SKM-1 (cell line): Measurements from ENCODE around the gene CIAO1.

Experiments
- DNase-seq: peaks from one replicate; lab custom pipeline; 2025; ENCODE audit not compliant: unreplicated experiment; lab: John Stamatoyannopoulos, UW

Gene CIAO1

DNA sequence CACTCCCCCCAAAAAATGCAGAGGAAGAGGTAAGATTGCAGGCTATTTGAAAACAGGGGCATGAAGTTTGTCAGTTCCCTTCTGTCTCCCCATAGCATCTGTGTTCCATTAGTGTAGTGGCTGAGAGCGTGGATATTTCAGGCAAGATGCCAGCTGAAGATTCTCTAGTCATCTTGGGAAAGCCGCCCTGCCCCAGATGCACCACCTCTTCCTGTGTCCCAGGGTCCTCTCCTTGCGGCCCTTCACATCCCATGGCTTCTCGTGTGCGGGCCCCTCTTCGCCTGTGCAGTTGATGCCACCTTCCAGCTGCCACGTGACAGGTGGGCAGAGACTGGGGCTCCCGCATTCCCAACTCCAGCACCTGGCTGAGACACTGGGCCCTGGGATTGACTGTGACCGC is 16.4 kb upstream of the CIAO1 start:
- no peak for DNase-seq

DNA sequence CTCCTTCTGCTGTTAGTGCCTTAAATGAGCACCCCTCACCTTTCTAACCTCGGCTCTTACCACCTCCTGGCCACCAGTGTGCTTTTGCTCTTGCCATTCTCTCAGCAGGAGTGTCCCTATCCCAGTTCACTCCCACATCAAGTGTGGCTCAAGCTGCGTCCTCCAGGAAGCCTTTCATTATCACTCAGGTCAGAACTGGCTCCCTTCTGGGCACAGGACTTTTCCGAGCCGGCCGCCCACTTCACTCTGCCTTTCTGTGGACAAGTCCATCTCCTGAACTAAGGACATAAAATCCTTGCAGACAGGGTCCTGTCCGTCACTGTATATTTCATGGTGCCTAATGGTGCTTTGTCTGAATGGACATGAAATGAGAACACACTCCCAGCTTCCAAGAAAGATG is 15.8 kb upstream of the CIAO1 start:
- DNase-seq: no peak

DNA sequence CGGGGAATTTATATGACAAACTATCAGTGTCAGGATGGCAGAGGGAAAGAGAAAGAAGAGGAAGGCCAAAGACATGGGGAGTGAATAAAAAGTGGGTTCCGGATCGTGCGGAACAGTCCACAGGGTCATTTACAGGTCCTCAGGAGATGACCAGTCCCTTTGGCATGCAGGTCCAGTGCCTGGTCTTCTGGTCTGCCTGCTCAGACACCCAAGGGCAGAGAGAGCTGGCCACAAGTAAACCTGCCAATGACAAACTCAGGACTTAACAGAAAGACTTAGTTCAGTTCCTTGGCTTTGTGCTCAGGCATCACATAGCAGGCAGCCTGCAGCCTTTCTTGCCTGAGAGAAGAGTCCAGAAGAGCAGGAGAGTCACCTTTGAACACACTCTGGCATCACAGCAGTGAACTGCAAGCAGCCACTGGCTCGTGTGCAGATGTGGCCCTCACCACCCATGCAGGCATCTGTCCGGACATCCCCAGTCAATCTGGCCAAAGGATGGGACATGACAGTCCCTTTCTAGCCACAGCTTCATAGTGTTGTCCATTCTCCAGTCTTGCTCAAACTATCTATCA is 14.2 kb upstream of the CIAO1 start:
- DNase-seq: no peak

DNA sequence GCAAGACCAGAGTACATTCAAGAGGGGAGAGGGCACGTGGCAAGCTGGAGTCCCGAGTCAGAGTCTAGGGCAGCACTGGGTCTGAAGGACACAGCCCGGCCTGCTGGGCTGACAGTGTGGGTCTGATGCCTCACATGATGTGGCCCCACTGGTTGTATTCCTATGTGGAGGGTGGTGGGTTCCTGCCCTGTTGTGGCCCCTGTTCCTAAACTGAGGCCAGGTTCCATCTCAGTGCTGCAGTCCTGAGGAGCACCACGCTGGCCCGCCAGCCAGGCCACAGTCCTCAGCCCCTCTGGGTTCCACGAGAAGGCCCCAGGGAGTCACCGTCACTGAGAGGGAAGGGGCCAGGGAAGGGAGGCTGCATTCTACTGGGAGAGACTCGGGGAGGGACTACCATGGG is 13.5 kb upstream of the CIAO1 start:
- DNase-seq: no peak

DNA sequence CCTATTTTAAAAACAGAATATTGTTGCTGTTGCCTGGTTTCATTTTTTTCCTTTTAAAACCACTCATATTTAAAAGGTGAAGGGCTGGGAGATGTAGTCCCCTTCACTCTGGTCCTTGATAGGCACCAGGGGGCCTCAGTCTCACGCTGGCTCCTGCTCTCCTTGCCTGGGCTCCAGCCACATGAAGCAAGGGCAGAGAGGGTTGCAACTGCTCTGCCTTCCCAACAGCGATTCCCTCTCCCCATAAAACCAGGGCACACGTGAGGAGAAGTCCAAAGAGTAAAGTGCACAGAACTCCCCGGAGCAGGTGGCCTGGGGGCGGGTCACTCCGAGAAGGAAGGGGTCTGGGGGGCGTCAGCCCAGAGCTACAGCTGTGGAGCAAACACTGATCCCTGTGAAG is 13.0 kb upstream of the CIAO1 start:
- no peak for DNase-seq

DNA sequence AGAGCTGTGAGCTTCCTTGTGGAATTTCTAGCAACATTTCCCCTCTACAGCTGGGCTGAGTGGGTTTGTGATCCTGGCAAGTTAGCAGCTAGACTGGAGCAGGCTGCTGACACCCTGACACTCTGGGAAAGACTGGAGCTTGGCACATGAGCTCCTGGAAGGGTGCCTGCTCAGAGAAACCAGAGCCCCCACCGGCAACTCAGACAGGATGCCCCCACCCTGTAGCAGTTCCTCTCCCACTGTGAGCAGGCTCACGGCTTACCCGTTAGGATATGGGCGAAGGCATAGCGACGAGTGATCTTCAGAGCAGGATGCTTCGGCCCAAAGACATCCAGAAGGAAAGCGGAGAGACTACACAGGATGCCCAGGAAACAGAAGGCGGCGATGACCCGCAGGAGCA is 11.5 kb upstream of the CIAO1 start:
- no peak for DNase-seq

DNA sequence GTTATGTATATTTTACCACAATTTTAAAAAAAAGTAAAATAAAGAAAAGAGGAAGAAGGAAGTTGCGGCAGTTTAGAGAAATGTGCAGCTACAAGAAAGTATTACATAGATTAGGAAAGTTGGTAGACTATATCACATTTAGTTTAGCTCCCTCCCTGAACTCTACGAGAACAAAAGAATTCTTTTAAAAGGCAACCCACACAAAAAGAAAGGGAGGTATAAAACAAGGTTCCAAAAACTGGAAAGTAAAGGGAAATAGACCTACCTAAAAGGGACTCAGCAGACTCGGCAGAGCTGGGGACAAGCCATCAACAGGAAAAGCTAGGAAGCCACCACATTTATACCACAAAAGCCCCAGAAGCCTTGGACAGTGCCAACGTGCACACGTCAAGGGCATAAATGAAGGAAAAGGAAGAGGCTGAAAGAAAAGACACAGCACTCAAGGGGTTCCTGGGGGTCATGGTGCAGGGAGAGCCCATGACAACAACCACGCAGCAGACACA is 9.4 kb upstream of the CIAO1 start:
- DNase-seq: peak; percentile 34

DNA sequence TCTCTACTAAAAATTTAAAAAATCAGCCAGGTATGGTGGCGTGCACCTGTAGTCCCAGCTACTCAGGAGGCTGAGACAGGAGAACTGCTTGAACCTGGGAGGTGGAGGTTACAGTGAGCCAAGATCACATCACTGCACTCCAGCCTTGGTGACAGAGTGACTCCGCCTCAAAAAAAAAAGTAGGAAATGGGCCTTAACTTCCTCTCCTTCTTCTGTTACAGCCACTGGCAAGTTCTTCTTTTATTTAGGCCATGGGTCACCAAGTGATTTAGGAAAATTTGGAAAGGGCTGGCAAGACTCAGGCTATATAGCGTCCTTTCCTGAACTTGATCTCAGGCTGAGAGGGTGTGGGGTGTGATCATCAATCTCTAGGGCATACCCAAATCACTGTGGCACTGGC is 8.3 kb upstream of the CIAO1 start:
- DNase-seq: peak; percentile 54

DNA sequence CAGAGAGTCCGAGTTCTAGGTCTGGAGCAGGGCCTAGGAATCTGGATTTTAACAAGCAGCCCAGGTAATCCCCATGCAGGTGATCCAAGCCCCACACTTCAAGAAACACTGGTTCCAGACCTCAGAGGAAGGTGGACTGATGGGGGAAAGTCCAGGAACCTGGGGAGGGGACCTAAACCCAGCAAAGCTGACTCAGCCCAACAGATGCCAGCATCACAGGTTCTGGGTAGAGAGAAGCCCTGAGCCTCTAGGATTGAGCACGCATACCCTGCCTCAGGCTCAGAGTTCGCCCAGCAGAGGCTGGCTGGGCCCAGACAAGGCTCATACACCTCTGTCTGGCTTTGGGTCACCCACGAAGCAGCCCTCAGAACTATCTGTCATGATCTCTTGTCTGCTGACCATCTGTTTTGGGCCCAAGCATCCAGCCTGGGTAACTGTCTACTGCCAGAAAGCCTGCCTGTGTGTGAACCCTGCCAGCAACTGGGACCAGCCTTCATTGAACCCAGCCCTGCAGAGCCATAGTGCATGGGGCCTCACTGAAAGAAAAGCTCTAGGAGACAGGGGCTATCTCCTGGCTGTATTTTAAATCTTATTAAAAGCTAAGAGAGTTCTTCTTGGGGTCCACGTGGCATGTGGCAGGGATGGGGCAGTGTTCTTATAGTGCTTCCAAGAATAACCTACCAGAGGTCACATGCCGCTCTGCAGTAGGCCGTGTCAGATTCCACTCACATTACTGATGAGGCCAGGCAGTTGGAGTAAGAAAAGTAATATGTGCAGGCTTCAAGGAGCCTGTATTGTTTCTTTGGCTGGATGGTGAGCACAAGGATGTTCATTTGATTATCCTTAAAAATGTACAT is 7.6 kb upstream of the CIAO1 start:
- no peak for DNase-seq

DNA sequence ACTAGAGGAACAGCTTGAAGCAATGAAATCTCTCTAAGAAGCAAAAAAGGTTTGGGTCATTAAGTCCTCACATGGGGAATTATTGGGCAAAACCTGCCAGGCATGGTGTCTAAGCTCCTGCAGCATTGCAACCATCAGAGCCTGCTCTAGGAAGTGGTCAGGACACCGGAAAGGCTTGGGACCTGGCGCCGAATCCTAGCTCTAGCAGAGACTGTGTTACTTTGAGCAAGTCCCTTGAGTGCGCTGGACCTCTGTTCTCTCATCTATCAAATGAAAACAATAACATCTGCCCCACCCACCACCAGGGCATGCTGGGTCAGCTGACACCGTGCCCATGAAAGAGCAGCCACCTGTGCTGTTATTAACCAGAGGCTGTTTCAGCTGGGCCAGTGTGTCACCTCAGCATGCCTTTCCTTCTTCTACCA is 6.5 kb upstream of the CIAO1 start:
- DNase-seq: no peak

DNA sequence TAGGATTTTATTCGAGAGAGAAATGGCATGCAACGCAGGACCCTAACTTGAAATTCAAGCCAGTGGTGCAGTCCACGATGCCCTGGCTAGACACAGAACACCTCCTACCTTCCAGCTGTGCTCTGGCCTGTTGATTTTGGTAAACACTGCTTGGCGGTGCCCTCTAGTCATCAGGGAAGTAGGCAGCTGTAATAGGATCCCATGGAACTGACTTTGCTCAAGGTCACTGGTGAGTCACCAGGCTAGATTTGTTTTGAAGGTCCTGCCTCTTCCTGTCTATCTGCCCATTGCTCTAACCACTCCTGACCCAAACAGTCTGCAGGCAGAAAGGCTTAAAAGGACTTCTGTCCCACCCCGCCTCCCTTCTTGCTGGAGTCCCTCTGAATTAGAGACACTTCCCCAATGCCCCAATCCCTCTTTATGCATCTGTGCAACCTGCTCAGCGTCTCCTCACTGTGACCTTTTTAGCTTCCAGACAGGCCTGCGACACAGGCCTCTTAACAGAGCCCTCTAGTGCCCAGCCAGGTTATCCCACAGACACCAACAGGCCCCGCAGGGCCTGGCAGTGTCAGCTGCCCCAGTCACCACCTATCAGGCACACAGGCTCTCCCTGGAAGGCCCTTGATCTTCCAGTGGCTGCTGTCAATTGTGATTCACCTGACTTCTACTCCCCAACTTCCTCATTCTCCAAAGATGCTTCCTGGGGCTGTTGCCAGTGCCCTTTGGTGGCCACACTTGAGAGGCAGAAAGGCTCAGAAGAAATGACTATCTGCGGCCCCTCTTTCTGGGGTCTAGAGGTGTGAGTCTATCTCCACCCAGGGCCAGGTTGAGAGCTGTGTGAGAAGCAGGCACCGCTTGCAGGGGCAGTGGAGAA is 5.4 kb upstream of the CIAO1 start:
- DNase-seq: peak; percentile 65

DNA sequence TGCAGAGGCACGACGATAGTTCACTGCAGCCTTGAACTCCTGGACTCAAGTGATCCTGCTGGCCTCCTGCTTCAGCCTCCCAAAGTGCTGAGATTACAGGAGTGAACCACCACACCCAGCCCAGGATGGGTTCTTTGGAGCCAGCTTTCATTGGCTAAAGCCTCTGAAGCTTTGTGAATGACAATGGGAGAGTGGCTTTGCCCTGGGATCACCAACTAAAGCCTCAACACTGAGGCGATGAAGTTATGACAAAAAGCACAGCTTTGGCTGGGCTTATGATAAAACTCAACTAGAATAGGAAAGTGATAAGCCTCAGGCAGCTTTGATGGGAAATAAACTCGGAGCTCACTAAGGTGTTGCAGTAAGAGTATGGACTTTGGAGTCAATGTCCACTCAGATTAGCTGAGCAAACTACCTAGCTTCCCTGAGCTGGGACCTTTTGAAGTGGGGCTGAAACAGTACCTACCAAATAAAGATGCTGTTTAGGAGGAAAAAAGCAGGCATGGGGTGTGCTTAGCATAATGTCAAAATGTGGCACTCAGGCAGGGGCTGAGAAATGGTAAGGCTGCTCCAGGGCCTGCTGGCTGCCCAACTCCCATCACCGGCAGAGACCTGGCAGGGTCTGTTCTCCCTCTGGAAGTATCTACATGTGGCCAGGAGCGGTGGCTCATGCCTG is 4.6 kb upstream of the CIAO1 start:
- no peak for DNase-seq

DNA sequence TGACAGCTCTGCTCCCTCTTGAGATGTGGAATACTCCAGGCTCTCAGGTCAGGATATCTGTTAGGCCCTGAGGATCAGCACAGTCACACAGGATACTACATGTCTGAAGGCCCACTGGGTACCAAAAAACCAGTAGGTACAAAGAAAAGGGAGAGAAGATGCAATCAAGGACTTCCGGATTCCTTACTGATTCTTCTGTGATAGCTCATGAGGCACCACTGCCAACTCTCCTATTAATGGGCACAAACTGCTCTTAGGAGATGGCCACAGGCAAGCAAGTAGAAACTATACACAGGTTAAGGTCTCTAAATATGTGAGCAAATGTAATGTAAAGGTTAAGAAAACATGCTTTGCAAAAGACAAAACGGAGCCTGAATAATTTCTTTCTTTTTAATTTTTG is 3.7 kb upstream of the CIAO1 start:
- DNase-seq: no peak

DNA sequence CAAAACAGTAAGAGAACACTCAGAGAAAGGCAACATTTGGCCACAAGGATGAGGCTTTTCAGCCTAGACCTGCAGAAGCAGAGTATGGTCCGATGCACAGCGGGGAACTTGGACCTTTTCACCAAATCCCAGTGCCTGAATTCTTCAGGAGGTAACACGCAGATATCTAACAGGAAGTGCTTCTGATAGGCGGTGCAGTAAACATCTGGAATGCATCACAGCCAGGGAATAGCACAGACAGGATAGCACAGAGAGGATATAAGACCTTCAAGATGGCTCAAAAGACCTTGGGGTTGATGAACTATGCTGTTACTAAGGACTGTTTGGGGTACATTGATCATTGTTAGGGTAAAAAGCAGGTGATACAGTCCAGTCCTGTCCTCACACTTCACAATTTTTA is 1.9 kb upstream of the CIAO1 start:
- no peak for DNase-seq

DNA sequence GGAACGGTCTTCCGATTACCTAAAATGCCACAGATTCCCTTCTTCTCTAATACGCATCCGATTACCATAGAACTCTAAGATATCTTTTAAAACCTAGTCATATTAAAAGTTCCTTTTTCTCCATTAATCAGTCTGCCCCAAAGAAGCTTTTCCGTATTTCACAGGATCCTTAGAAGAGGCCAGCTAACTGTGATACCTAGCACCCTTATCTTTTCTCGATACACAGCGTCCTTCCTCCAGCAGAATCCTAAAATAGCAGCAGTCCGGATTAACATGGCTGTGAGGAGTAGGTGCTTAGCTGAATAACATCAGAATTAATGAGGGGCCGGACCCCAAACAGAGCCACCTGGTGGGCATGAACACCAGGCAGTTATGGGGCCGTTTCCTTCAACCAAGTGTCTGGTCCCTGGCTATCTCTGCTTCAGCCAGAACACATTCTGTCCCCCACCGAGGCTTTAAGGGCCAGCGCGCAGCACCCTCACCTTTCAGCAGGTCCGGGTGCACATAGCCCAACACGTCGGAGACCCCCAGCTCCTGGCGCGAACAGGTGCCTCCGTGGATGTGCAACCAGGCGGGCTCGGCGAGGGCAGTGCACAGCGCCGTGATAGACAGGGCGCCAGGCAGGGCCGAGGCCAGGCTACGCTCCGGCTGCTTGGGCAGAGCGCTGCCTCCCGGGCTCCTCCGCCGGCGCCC is 1.2 kb upstream of the CIAO1 start:
- no peak for DNase-seq

DNA sequence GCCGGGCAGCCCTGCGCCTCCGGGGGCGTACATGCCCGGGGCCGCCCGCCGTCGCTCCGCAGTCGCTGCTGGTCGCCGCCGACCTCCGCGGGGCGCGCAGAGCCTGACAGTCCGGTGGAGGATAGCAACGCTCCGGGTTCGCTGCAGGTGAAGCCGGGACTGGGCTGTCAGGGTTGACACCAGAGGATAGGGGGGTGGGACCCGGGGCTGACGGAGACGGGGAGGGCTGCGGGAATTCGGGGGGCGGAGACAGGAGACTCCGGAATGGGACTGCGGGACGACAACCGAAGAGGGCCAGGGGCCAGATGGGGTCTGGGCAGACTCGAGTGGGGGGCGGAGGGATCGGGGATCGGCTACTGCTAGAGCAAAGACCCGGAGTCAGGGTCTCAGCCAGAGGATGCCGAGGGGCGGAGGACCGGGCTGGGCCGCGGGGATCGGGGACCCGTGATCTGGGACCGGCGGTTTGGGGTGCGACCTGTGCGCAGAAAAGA is 631 bp upstream of the CIAO1 start:
- no peak for DNase-seq

DNA sequence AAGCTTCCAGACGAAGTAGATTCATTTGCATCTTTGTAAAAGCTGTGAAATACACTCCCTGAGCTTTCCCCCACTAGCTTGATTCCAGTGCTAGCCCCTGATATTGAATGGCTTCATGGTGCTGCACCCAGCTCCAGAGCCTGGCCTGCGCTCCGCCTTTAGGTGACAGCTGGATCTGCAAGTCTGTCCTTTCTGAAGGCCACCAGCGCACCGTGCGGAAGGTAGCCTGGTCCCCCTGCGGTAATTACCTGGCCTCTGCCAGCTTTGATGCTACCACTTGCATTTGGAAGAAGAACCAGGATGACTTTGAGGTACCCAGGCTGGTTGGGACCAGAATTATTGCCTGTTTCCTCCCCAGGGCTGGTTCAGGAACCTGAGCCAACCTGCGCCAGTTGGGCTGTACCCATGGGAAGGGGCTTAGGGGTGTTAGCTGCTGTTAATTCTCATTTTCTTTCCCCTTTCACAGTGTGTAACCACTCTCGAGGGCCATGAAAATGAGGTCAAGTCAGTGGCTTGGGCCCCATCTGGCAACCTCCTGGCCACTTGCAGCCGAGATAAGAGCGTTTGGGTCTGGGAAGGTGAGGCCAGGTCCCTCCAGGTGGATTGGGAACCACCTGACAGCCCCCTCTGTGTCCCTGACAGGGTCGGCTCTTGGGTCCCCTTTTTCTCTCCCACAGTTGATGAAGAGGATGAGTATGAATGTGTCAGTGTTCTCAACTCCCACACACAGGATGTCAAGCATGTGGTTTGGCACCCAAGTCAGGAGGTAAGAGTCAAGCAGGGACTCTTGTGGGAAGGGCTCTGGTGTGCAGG is 1.3 kb downstream of the CIAO1 start:
- DNase-seq: no peak

DNA sequence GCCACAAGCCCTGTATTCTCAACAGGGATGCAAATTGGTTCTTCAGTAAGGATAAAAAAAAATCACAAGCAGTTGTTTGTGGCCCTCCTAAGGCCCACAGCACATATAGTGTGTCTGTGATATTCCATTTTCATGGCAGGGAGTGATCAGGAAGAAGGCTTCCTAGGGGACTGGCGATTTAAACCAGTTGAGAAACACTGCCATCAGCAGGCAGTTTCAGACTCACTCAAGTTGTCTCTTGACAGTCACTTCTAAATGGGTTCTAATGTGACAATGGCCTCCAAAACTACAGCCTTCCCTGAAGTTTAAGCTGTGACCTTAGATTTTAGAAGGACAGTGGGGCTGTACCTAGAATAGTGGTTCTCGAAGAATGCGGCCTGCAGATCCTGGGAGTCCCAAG is 6.0 kb downstream of the CIAO1 start:
- DNase-seq: no peak

DNA sequence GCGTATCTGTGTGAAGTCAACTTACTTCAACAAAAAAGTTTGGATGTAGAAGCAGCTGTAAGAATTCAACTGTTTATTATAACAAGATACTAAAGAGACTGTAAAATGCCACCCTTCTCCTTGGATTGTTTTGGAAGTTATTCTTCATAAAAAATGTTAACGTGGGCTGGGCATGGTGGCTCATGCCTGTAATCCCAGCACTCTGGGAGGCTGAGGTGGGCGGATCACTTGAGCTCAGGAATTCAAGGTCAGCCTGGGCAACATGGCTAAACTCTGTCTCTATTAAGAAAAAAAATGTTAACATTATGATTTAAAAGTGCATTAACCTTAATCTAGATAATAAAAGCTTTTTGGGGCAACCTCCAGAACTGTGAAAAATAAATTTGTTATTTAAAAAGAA is 7.7 kb downstream of the CIAO1 start:
- DNase-seq: no peak
